Skeletal muscle tissue (tissue), 4 donors: Measurements from ENCODE around the gene PTPRG. TPM values are rescaled to one million over a fixed set of nuclear protein-coding genes. Genes with fewer than 3 reads are reported as not detected.

Experiments used
- H3K27ac ChIP-seq: one replicate; pipeline ENCODE4 v1.7.0; 2013; ENCODE audit warnings: mild to moderate bottlenecking, low read depth, low read length, inconsistent platforms
- H3K27me3 ChIP-seq, 3 donors: one replicate each; pipeline ENCODE4 v1.7.0; 2013; ENCODE audit warnings: low read length in 3 of 3; ENCODE audit not compliant: control insufficient read depth in 3 of 3, insufficient read depth in 3 of 3
- H3K36me3 ChIP-seq, 3 donors: one replicate each; pipeline ENCODE4 v1.7.0; 2013; ENCODE audit warnings: low read length in 3 of 3; ENCODE audit not compliant: control insufficient read depth in 3 of 3, insufficient read depth in 3 of 3
- H3K4me1 ChIP-seq, 3 donors: one replicate each; pipeline ENCODE4 v1.7.0; 2013; ENCODE audit warnings: low read length in 3 of 3, mild to moderate bottlenecking in 3 of 3; ENCODE audit not compliant: control insufficient read depth in 3 of 3, insufficient read depth in 3 of 3
- H3K4me3 ChIP-seq, 3 donors: one replicate each; pipeline ENCODE4 v1.7.0; 2013; ENCODE audit warnings: low read length in 3 of 3
- H3K9ac ChIP-seq, 3 donors: one replicate each; pipeline ENCODE4 v1.7.0; 2013; ENCODE audit warnings: low read length in 3 of 3, mild to moderate bottlenecking in 3 of 3, moderate library complexity in 2 of 3, low read depth in 1 of 3
- H3K9me3 ChIP-seq, 3 donors: one replicate each; pipeline ENCODE4 v1.7.0; 2013; ENCODE audit warnings: low read length in 3 of 3; ENCODE audit not compliant: control insufficient read depth in 3 of 3
- total RNA-seq: library from RNA; depleted of rRNA; stranded (reverse); fragments of >200 nt; gene quantifications from one replicate; pipeline ENCODE4 v1.2.3, GENCODE V29; 2014
- donor health status: Osteomylitis.

The PTPRG gene
- total RNA-seq, 1 donor from 2014 or later = 48.5 TPM

DNA sequence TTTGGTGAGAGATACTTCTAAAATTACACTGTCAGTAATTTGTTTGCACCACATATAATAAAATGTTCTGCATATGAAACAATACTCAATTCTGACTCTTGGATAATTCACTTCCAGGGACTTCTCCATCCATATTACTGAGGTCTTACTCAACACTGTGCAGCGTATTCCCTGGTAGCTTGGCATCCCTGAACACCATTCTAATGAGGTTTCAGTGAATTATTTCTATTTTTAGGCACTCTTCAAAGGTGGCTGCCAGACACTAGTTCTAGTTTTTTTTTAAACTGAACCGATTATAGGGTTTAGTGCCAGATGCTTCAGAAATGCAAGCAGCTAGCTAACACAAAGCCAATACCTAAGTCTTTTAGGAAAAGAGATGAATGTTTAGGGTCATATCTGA, 528.7 kb downstream of the PTPRG start:
- Histone ChIP-seq H3K27ac (peak overlapping the region; percentile 1), H3K4me3 (no peak overlapping the region), H3K9me3 (no peaks in the 10 kb centered on the region)

DNA sequence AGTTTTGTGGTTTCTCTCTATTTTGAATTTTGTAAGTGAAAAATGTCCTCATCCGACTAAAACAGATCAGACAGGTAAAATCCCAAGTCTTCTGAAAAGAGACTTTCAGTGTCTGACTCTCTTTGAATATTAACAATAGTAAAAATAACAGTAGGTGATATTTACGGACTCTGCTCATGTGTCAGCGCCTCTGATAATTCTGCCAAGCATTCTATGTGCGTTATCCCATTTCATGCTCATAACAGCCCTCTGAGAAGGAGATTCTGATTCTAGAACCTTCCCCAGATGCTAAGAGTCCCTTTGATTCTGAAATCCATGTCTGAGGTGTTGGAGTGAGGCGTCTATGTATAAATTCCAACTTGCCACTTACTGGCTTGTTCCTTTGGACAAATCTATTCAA, 529.1 kb downstream of the PTPRG start:
- Histone ChIP-seq H3K9me3 (no peaks in the 10 kb centered on the region), H3K9ac (no peak overlapping the region), H3K27me3 (no peaks in the 10 kb centered on the region), H3K4me1 (peaks cover 7 to 21% (median 8%) of the 10 kb centered on the region in 3 donors), H3K36me3 (no peaks in the 10 kb centered on the region), H3K27ac (peak overlapping the region; percentile 1), H3K4me3 (no peak overlapping the region)

More for the DNA sequence above, 528.7 kb downstream of the PTPRG start:
- no peaks in the 10 kb centered on the region for H3K36me3 ChIP-seq
- H3K27me3 ChIP-seq = no peaks in the 10 kb centered on the region
- H3K4me1 ChIP-seq = peaks cover 3 to 16% (median 4%) of the 10 kb centered on the region in 3 donors
- H3K9ac ChIP-seq = no peak overlapping the region

DNA sequence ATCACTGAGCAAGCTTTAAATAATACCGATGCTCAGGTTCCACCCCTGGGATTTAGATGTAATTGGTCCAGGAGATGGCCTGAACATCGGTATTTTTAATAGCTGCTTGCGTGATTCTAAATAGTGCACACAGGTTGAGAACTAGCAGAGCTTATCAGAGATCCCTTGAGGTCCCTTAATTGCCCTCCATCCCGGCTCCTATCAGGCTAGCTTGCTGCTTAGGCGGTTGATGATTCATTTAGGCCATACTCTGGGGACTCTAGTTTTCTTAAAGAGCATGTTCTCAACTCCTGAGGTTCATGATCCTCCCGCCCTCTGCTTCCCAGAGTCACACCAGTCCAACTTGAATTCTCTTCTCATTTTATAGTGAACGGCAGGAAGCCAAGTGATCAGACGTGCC, 531.7 kb downstream of the PTPRG start:
- H3K36me3 ChIP-seq = no peaks in the 10 kb centered on the region
- no peaks in the 10 kb centered on the region for H3K9me3 ChIP-seq
- no peaks in the 10 kb centered on the region for H3K27me3 ChIP-seq
- no peak overlapping the region for H3K4me3 ChIP-seq
- no peak overlapping the region for H3K27ac ChIP-seq
- H3K9ac ChIP-seq = no peak overlapping the region
- H3K4me1 ChIP-seq = peaks cover 11 to 35% (median 15%) of the 10 kb centered on the region in 3 donors

DNA sequence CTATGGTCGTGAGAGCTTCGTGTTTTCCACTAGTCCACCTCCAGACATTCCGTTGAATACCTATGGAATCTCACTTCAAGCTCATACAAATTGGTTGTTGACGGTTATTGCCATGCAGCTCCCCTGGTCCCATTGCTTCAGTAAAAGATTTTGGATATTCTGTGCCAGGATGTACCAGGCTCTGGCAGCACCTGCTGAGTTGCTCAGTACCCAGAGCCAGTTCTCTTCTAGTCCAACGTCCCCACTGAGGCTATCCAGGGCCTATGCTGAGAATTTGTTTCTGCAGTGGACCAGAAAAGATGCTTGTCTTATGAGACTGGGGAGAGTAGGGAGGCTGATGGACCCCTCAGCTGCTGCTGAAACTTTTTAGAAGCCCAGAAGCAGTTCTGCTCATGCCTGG, 533.1 kb downstream of the PTPRG start:
- peaks cover 11 to 35% (median 15%) of the 10 kb centered on the region in 3 donors for H3K4me1 ChIP-seq

DNA sequence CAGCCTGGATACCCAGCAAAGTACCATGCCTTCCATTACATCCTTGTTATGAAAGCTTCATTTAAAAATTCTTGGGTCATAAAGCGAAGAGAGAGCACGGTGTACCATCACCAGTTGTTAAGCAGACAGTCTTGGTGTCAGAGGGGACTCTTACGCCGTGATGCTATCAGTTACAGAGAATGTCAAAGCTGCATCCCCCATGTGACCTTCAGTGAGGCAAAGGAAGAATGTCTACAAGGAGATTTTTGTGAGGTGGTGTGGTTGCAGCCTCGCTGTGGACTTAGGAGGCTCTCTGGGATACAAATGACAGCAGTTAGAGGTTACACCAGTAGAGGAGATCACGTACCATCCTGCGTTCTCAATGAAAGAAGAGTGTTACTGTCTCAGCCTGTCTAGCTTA, 533.7 kb downstream of the PTPRG start:
- H3K9ac ChIP-seq = no peak overlapping the region
- H3K36me3 ChIP-seq = no peaks in the 10 kb centered on the region
- no peaks in the 10 kb centered on the region for H3K27me3 ChIP-seq
- no peak overlapping the region for H3K27ac ChIP-seq
- H3K4me3 ChIP-seq = no peak overlapping the region
- no peaks in the 10 kb centered on the region for H3K9me3 ChIP-seq
- H3K4me1 ChIP-seq = peaks cover 11 to 32% (median 17%) of the 10 kb centered on the region in 3 donors

More for the DNA sequence above, 533.1 kb downstream of the PTPRG start:
- no peaks in the 10 kb centered on the region for H3K27me3 ChIP-seq
- no peak overlapping the region for H3K9ac ChIP-seq
- H3K9me3 ChIP-seq = no peaks in the 10 kb centered on the region
- no peaks in the 10 kb centered on the region for H3K36me3 ChIP-seq
- H3K4me3 ChIP-seq = no peak overlapping the region
- H3K27ac ChIP-seq = no peak overlapping the region

DNA sequence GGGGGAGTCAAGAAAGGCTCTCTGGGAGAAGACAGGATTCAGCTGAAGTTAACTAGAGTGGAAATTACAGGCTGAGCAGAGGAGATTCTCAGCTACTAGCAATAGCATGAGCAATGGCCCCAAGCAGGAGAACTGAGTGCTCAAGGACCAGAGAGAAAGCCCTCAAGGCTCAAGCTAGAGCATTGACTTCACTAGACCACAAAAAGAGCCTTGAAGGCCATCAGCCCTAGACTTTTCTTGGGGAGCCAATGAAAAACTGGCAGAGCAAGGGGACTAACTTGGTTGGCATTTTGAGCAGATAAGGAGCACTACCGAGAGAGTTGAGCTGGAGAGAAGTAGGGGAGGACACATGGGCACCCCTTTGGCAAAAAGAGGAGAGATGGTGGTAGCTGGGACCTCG, 534.4 kb downstream of the PTPRG start:
- Histone ChIP-seq H3K36me3 (no peaks in the 10 kb centered on the region), H3K27ac (no peak overlapping the region), H3K9me3 (no peaks in the 10 kb centered on the region), H3K4me3 (no peak overlapping the region), H3K27me3 (no peaks in the 10 kb centered on the region), H3K4me1 (peaks cover 11 to 31% (median 15%) of the 10 kb centered on the region in 3 donors), H3K9ac (no peak overlapping the region)

DNA sequence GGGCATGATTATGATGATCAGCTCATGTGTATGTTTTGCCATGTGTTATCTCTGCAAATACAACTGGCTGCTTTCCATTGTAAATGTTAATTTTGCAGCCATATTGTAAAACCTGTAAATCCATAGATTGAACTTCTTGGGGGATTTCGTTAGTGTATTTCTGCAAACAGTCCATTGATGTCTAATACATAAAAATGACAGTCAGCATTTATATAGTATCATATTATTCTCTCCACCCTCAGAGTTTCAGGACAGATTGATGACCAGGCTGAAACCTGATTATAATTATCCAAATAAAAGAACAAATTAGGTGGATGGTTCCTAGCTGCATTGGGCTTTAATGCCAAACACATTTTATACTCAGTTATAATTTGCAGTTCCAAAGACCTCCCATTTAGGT, 535.1 kb downstream of the PTPRG start:
- no peaks in the 10 kb centered on the region for H3K27me3 ChIP-seq
- peak overlapping the region; percentile 73 for H3K27ac ChIP-seq
- no peaks in the 10 kb centered on the region for H3K36me3 ChIP-seq
- H3K4me3 ChIP-seq = no peak overlapping the region
- H3K9me3 ChIP-seq = no peaks in the 10 kb centered on the region
- peaks cover 11 to 31% (median 18%) of the 10 kb centered on the region in 3 donors for H3K4me1 ChIP-seq
- H3K9ac ChIP-seq = no peak overlapping the region

DNA sequence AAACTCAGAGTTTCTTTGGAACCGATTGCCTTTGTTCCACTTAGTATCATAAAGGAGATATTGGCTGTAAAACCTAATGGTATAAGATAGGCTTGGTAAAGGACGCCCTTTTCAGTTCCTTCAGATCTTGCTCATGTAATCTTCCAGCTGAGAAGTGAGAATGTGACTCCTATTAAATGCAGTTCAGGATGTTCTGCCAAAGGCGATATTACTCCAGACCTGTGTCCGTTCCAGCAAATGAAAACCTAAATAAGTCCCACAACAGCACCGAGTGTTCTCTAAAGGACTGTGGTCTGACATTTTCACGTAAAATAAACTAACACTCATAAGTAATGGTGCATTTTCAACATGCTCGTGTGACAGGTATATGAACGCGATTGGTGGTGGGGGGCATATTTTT, 535.8 kb downstream of the PTPRG start:
- Histone ChIP-seq H3K36me3 (no peaks in the 10 kb centered on the region), H3K27ac (peak overlapping the region; percentile 73), H3K4me1 (peaks cover 11 to 31% (median 18%) of the 10 kb centered on the region in 3 donors), H3K27me3 (no peaks in the 10 kb centered on the region), H3K9me3 (no peaks in the 10 kb centered on the region), H3K9ac (peak overlapping the region; percentile 13 to 46 (median 26)), H3K4me3 (peak overlapping the region; percentile 41 to 49 (median 46))

DNA sequence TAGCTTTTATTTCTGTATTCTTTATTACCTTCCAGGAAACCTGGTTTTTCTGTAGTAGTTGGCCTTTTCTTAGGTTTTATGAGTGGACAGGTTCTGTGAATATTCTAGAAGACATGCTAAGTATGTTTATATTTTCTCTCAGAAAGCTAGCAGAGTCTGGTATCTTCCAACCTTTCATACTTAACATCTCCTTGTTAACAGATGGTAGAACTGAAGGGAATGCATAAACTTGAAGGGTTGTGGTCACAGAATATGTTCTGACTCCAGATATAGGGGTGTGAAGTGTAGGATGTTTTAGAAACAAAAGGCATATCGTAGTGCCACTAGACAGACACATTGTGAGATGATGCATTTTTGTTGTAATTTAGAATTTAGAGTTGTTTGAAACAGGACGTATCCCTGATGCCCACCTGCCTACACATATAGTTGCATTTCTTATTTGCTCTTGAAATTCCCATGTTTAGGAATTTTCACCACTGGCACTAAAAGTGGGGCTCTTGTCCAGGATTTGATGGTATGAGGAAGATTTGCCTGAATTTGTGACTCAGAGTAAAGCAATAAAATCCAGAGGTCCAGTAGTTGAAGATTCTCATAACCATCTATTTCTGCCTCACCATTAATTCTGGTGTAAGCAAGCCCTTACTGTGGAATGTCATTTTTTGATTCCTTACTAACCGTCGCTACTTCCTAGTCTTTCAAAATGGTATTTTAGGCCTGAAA, 537.4 kb downstream of the PTPRG start:
- Histone ChIP-seq H3K27me3 (no peaks in the 10 kb centered on the region), H3K4me1 (peaks cover 11 to 39% (median 22%) of the 10 kb centered on the region in 3 donors), H3K9ac (no peak overlapping the region), H3K36me3 (no peaks in the 10 kb centered on the region), H3K4me3 (no peak overlapping the region), H3K9me3 (no peaks in the 10 kb centered on the region), H3K27ac (no peak overlapping the region)

DNA sequence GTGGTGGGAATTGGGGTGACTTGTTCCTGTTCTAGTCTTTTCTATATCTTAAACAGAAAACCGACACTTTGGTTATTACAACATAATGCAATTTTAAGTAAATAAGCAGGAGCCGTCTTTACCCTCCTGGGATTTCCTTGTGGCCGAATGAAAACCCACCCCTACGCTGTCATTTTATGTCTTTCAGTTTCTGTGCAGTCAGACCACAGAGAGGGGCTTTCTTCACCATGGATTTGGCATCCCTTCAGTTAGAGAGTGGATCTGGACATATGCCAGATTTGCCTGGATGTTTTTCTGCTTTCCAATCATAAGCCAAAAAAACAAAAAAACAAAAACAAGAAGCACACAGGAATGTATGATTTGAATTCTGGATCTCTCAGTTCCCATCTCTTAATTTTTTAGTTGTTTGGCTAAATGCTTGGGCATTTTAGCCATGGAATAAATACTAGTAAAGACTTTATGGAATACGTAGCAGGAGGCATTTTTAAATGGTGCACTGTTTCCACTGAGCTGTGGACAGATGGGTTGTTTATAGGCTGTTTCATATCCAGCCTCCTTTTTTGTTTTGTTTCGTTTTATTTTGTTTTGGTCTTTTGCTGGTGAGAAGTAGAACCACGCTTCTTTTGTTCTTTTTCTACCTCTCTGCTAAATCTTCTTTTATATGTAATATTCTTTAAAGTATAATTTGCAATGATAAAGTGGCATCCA, 539.1 kb downstream of the PTPRG start:
- H3K4me1 ChIP-seq = peaks cover 5 to 30% (median 17%) of the 10 kb centered on the region in 3 donors
- no peaks in the 10 kb centered on the region for H3K36me3 ChIP-seq
- H3K27me3 ChIP-seq = no peaks in the 10 kb centered on the region
- H3K9me3 ChIP-seq = no peaks in the 10 kb centered on the region
- no peak overlapping the region for H3K9ac ChIP-seq
- no peak overlapping the region for H3K27ac ChIP-seq
- H3K4me3 ChIP-seq = no peak overlapping the region
